ENCODE results near the gene MEF2D. TPM values are rescaled to one million over a fixed set of nuclear protein-coding genes. Genes with fewer than 3 reads are reported as not detected.

The MEF2D gene
- total RNA-seq, 1 experiment from 2014 or later = 17.3 TPM

DNA sequence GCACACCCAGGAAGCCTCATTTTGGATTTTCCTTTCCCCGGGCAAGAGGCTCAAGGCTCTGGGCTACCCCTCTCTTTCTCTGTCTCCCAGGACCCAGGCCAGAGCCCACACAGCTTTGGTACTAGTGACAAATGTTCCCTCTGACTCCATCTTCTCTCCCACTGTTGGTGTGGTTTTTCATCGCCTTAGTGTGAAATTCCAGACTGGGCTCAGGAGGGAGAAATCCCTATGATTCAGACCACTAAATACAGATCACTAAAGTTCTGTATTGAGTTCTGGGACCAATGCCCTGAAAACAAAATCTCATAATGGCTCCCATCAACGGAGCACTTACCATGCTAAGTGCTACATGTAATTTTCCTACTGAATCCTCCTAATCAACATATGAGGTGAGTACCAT, 45.7 kb upstream of the MEF2D start:
- Histone ChIP-seq H3K9ac (ENCODE audit: low read length) (no peak overlapping the region), H3F3A (ENCODE audit: low read length, unreplicated experiment) (no peaks in the 10 kb centered on the region), H3K36me3 (ENCODE audit: low read depth, low read length) (peaks cover 78% of the 10 kb centered on the region), H3K27ac (ENCODE audit: low read length) (no peak overlapping the region), H3K9me2 (replicated peaks; ENCODE audit: low read length) (no peaks in the 10 kb centered on the region), H3K79me2 (ENCODE audit: low read length) (no peaks in the 10 kb centered on the region), H3K4me1 (ENCODE audit: insufficient read depth, low read length) (0 out of 2 replicates have a peak, but pooled peaks cover 4% of the 10 kb centered on the region), H4K20me1 (ENCODE audit: low read length) (no peaks in the 10 kb centered on the region), H2AFZ (ENCODE audit: low read length) (no peak overlapping the region), H3K9me3 (ENCODE audit: low read length) (no peaks in the 10 kb centered on the region), H3K4me3 (ENCODE audit: low read length) (no peak overlapping the region), H3K4me2 (ENCODE audit: low read length) (no peak overlapping the region), H3K27me3 (ENCODE audit: low read length) (no peaks in the 10 kb centered on the region)
- ChIA-PET CTCF (no interaction called here), POLR2A (ENCODE audit: unreplicated experiment) (no interaction called here)
- ATAC-seq = no peak
- DNase-seq = no peak
- TF ChIP-seq, protein P1, sequence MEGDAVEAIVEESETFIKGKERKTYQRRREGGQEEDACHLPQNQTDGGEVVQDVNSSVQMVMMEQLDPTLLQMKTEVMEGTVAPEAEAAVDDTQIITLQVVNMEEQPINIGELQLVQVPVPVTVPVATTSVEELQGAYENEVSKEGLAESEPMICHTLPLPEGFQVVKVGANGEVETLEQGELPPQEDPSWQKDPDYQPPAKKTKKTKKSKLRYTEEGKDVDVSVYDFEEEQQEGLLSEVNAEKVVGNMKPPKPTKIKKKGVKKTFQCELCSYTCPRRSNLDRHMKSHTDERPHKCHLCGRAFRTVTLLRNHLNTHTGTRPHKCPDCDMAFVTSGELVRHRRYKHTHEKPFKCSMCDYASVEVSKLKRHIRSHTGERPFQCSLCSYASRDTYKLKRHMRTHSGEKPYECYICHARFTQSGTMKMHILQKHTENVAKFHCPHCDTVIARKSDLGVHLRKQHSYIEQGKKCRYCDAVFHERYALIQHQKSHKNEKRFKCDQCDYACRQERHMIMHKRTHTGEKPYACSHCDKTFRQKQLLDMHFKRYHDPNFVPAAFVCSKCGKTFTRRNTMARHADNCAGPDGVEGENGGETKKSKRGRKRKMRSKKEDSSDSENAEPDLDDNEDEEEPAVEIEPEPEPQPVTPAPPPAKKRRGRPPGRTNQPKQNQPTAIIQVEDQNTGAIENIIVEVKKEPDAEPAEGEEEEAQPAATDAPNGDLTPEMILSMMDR (conservative IDR thresholded peaks at IDR 0.05; ENCODE audit: low read depth, low read length) = no peak
- no peak for TF ChIP-seq EZH2phosphoT487 (IDR thresholded peaks at IDR 0.05; ENCODE audit: borderline replicate concordance, low read length)
- no peak for TF ChIP-seq EZH2 (IDR thresholded peaks at IDR 0.05; ENCODE audit: low read length, unreplicated experiment)
- intact Hi-C loops (cut with micrococcal nuclease) = no loop called here
- no TSS peak for BruUV-seq (replicated peaks)

GRCh38 chr1:156544592-156545102, 44.1 kb upstream of the MEF2D start:
- no peak overlapping the region for H3K4me2 ChIP-seq (ENCODE audit: low read length)
- H3F3A ChIP-seq (ENCODE audit: low read length, unreplicated experiment) = no peaks in the 10 kb centered on the region
- H3K9me3 ChIP-seq (ENCODE audit: low read length) = no peaks in the 10 kb centered on the region
- intact Hi-C loops (cut with micrococcal nuclease) = no loop called here
- H3K79me2 ChIP-seq (ENCODE audit: low read length) = no peaks in the 10 kb centered on the region
- no peak overlapping the region for H3K4me3 ChIP-seq (ENCODE audit: low read length)
- no TSS peak for BruUV-seq (replicated peaks)
- no peak for ATAC-seq
- no peak overlapping the region for H3K9ac ChIP-seq (ENCODE audit: low read length)
- H3K36me3 ChIP-seq (ENCODE audit: low read depth, low read length) = peaks cover 77% of the 10 kb centered on the region
- no peak overlapping the region for H2AFZ ChIP-seq (ENCODE audit: low read length)
- no peaks in the 10 kb centered on the region for H3K27me3 ChIP-seq (ENCODE audit: low read length)
- H3K4me1 ChIP-seq (ENCODE audit: insufficient read depth, low read length) = 0 out of 2 replicates have a peak, but pooled peaks cover 4% of the 10 kb centered on the region
- no peaks in the 10 kb centered on the region for H4K20me1 ChIP-seq (ENCODE audit: low read length)
- no peaks in the 10 kb centered on the region for H3K9me2 ChIP-seq (replicated peaks; ENCODE audit: low read length)
- no peak overlapping the region for H3K27ac ChIP-seq (ENCODE audit: low read length)
- TF ChIP-seq, protein P1 (conservative IDR thresholded peaks at IDR 0.05; ENCODE audit: low read depth, low read length) = no peak
- TF ChIP-seq EZH2 (IDR thresholded peaks at IDR 0.05; ENCODE audit: low read length, unreplicated experiment) (no peak), EZH2phosphoT487 (IDR thresholded peaks at IDR 0.05; ENCODE audit: borderline replicate concordance, low read length) (no peak)
- no peak for DNase-seq
- ChIA-PET CTCF (no interaction called here), POLR2A (ENCODE audit: unreplicated experiment) (no interaction called here)

DNA sequence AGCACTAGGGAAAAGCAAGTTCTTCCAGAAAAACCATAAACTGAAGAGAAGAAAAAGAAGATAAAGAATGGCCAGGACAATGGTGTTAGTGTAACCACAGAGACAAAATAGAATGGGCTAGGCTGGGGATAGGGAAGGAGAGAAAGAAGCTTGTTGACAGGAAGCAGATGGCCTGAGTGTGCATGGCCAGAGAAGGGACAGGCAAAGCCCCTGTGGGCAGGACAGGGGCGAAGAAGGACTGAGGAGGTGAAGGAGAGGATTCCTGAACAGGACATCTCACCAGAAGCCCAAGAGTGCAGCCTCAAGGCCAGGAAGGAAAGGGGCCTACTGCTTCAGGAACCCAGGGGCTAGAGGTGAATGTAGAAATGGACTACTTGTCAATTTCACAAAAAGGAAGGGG, 42.5 kb upstream of the MEF2D start:
- TF ChIP-seq EZH2 (IDR thresholded peaks at IDR 0.05; ENCODE audit: low read length, unreplicated experiment) (no peak), EZH2phosphoT487 (IDR thresholded peaks at IDR 0.05; ENCODE audit: borderline replicate concordance, low read length) (no peak)
- TF ChIP-seq, protein P1 (conservative IDR thresholded peaks at IDR 0.05; ENCODE audit: low read depth, low read length) = no peak
- Histone ChIP-seq H3K4me1 (ENCODE audit: insufficient read depth, low read length) (0 out of 2 replicates have a peak, but pooled peaks cover 4% of the 10 kb centered on the region), H3K27me3 (ENCODE audit: low read length) (no peaks in the 10 kb centered on the region), H3K79me2 (ENCODE audit: low read length) (no peaks in the 10 kb centered on the region), H3K27ac (ENCODE audit: low read length) (no peak overlapping the region), H2AFZ (ENCODE audit: low read length) (no peak overlapping the region), H3K9ac (ENCODE audit: low read length) (no peak overlapping the region), H3F3A (ENCODE audit: low read length, unreplicated experiment) (no peaks in the 10 kb centered on the region), H4K20me1 (ENCODE audit: low read length) (no peaks in the 10 kb centered on the region), H3K9me3 (ENCODE audit: low read length) (no peaks in the 10 kb centered on the region), H3K36me3 (ENCODE audit: low read depth, low read length) (peaks cover 79% of the 10 kb centered on the region), H3K4me3 (ENCODE audit: low read length) (no peak overlapping the region), H3K4me2 (ENCODE audit: low read length) (no peak overlapping the region), H3K9me2 (replicated peaks; ENCODE audit: low read length) (no peaks in the 10 kb centered on the region)
- ATAC-seq = peak; percentile 31
- ChIA-PET CTCF (no interaction called here), POLR2A (ENCODE audit: unreplicated experiment) (interaction anchor here (0.6 to 0.7 kb wide), 2 partner anchors 11 to 39 kb away, joined by 3 to 8 read pairs; no protein-coding TSS in a partner anchor)
- BruUV-seq (replicated peaks) = no TSS peak
- peak; percentile 32 for DNase-seq
- intact Hi-C loops (cut with micrococcal nuclease) = no loop called here
